Heart right ventricle (tissue), 16 donors: ENCODE data around the gene MAGI2. TPM values are rescaled to one million over a fixed set of nuclear protein-coding genes. Genes with fewer than 3 reads are reported as not detected.

Source experiments
- ATAC-seq, 8 donors: fragments of 200-7000 bp; cut with Tn5 transposase; one replicate each; pipeline ENCODE4 v1.9.1; 2020; ENCODE audit warnings: mild to moderate bottlenecking in 8 of 8, moderate library complexity in 8 of 8, moderate number of reproducible peaks in 1 of 8
- DNase-seq, 2 donors: peaks; one replicate each; pipeline ENCODE4 v3.0.0-alpha.2; 2020
- H3K27ac ChIP-seq, 10 donors: fragments of 200-600 bp; sonication (generic) in 2 of 10; one replicate each; pipeline versions ENCODE4 v1.5.0 to v1.8.0; 2020 to 2022; ENCODE audit warnings: mild to moderate bottlenecking in 3 of 10
- H3K27me3 ChIP-seq, 7 donors: fragments of 200-600 bp; one replicate each; pipeline ENCODE4 v1.8.0; 2021 to 2022; ENCODE audit warnings: mild to moderate bottlenecking in 2 of 7
- H3K36me3 ChIP-seq, 9 donors: fragments of 200-600 bp; sonication (generic) in 1 of 9; one replicate each; pipeline versions ENCODE4 v1.5.0 to v1.8.0; 2020 to 2022; ENCODE audit warnings: mild to moderate bottlenecking in 2 of 9
- H3K4me1 ChIP-seq, 9 donors: fragments of 200-600 bp; sonication (generic) in 1 of 9; one replicate each; pipeline versions ENCODE4 v1.5.0 to v1.8.0; 2020 to 2022; ENCODE audit warnings: mild to moderate bottlenecking in 4 of 9
- H3K4me3 ChIP-seq, 10 donors: fragments of 200-600 bp; sonication (generic) in 2 of 10; one replicate each; pipeline versions ENCODE4 v1.5.0 to v1.8.0; 2020 to 2022; ENCODE audit warnings: mild to moderate bottlenecking in 7 of 10, moderate library complexity in 2 of 10
- H3K9me3 ChIP-seq, 11 donors: fragments of 200-600 bp in 10 of 11; sonication (generic) in 2 of 11; one replicate each; pipeline versions ENCODE4 v1.5.0 to v1.8.0; 2013 to 2022; ENCODE audit warnings: mild to moderate bottlenecking in 2 of 11, control low read depth in 1 of 11, moderate library complexity in 1 of 11
- CTCF ChIP-seq, 9 donors: fragments of 200-600 bp; sonication (generic) in 2 of 9; IDR thresholded peaks; one replicate each; pipeline versions ENCODE4 v1.5.0 to v1.8.0; 2021 to 2022; ENCODE audit warnings: antibody characterized with exemption in 9 of 9, mild to moderate bottlenecking in 5 of 9, moderate library complexity in 1 of 9
- WGBS, 2 donors: extraction: QIAGEN DNeasy Blood & Tissue Kit; methylation state at CpG; one replicate each; pipeline ENCODE4 v1.1.7; 2013; ENCODE audit warnings: inconsistent platforms in 1 of 2; 5-methylcytosine and 5-hydroxymethylcytosine counted together
- intact Hi-C, 10 donors: fragments of 100-400 bp; cut with DNase I; formaldehyde crosslinking; loops; one replicate each; pipeline versions ENCODE4 v1.11.1 to v1.14.2; 2022
- polyA plus RNA-seq, 2 donors: library from polyadenylated mRNA; stranded (reverse); fragments of 200-250 nt; gene quantifications; one replicate each; pipeline ENCODE4 v1.2.3, GENCODE V29; 2013
- total RNA-seq, 10 donors: library from RNA; stranded (reverse); fragmentation: NEBNext Ultra II Directional in 3 of 10; extraction: Animal tissue kit (Norgen Biotek cat#: 25700) in 3 of 10; gene quantifications; one replicate each; pipeline versions ENCODE4 v1.2.1 to v1.2.4, GENCODE V29; 2021 to 2023
- donor health status: Arrhythmogenic right ventricular cardiomyopathy.
- donor health status: ischemic (EF 13 %, LVEDD 7.1; RV severe dilation, severe dysfunction).
- donor health status: healthy with polysubstance abuse.
- donor health status: DM: no; HTN: yes; CAD: no.
- donor health status: DM: no; HTN: no; CAD: no.
- donor health status: ischemic (EF 25% LVEDD 6.9; RV normal size, moderate dysfunction).
- donor health status: ischemic (EF 25% LVEDD 5.7; RV mildly dilated, moderate dysfunction).
- donor health status: healthy.
- donor health status: DM: yes; HTN: yes; CAD: no.
- donor health status: Ischemic cardiomyopathy.
- donor health status: ischemic (EF 35%, LVEDD 5.7; RV mildly dilated, moderate dysfunction).
- donor health status: nonischemic (EF 11% LVEDD 7.7; RV severe dilation, severe dysfunction).
- donor health status: DM: yes; HTN: yes; CAD: no.
- donor health status: PGD.
- donor health status: ischemic (EF 29% LVEDD 5.4; RV normal size, mild dysfunction).
- donor health status: nonischemic (EF 23%, LVEDD 6.1; RV moderate dilation, normal function).

The MAGI2 gene
- total and polyA plus RNA-seq, 12 donors: 0.83 to 6.0 (median 4.1) TPM

- H3K36me3 ChIP-seq: no peaks in the 10 kb centered on the region
- H3K27me3 ChIP-seq: no peaks in the 10 kb centered on the region
- no peak for ATAC-seq
- no peak overlapping the region for H3K4me3 ChIP-seq
- intact Hi-C loops: no loop called here
- H3K9me3 ChIP-seq: no peaks in the 10 kb centered on the region
- no peak for TF ChIP-seq CTCF (IDR thresholded peaks at IDR 0.05)
- no peaks in the 10 kb centered on the region for H3K4me1 ChIP-seq
- 63 to 73% methylated on average over 1 of the region's 1 CpG for WGBS, 2 donors
- H3K27ac ChIP-seq: no peak overlapping the region
- DNase-seq: no peak
Measured at GRCh38 chr7:78684201-78684600, 769.3 kb downstream of the MAGI2 start.

GRCh38 chr7:78683566-78683965 lies 769.9 kb downstream of the MAGI2 start:
- ATAC-seq: no peak
- Histone ChIP-seq H3K36me3 (no peaks in the 10 kb centered on the region), H3K4me1 (no peaks in the 10 kb centered on the region), H3K9me3 (no peaks in the 10 kb centered on the region), H3K27me3 (no peaks in the 10 kb centered on the region), H3K4me3 (no peak overlapping the region), H3K27ac (no peak overlapping the region)
- DNase-seq: no peak
- WGBS, 2 donors: 45 to 52% methylated on average over 1 of the region's 1 CpG
- intact Hi-C loops: no loop called here
- no peak for TF ChIP-seq CTCF (IDR thresholded peaks at IDR 0.05)

GRCh38 chr7:78679112-78679876 lies 774.2 kb downstream of the MAGI2 start:
- Histone ChIP-seq H3K4me3 (no peak overlapping the region), H3K36me3 (no peaks in the 10 kb centered on the region), H3K27ac (no peak overlapping the region), H3K9me3 (no peaks in the 10 kb centered on the region), H3K27me3 (no peaks in the 10 kb centered on the region), H3K4me1 (no peaks in the 10 kb centered on the region)
- DNase-seq (no peak), ATAC-seq (no peak)
- intact Hi-C loops: no loop called here
- WGBS, 2 donors: 82 to 88% methylated on average over 6 of the region's 6 CpGs
- no peak for TF ChIP-seq CTCF (IDR thresholded peaks at IDR 0.05)

- 77 to 80% methylated on average over 2 of the region's 2 CpGs for whole genome bisulfite sequencing, 2 donors
Measured at GRCh38 chr7:78677391-78677790, 776.1 kb downstream of the MAGI2 start.

More at GRCh38 chr7:78677391-78677790, 776.1 kb downstream of the MAGI2 start:
- no peaks in the 10 kb centered on the region for H3K4me1 ChIP-seq
- no peaks in the 10 kb centered on the region for H3K9me3 ChIP-seq
- ATAC-seq: no peak
- TF ChIP-seq CTCF (IDR thresholded peaks at IDR 0.05): no peak
- intact Hi-C loops: no loop called here
- H3K27me3 ChIP-seq: no peaks in the 10 kb centered on the region
- H3K27ac ChIP-seq: no peak overlapping the region
- no peak overlapping the region for H3K4me3 ChIP-seq
- DNase-seq: no peak
- H3K36me3 ChIP-seq: no peaks in the 10 kb centered on the region
